ENCODE results near the gene ZBTB49.

DNA sequence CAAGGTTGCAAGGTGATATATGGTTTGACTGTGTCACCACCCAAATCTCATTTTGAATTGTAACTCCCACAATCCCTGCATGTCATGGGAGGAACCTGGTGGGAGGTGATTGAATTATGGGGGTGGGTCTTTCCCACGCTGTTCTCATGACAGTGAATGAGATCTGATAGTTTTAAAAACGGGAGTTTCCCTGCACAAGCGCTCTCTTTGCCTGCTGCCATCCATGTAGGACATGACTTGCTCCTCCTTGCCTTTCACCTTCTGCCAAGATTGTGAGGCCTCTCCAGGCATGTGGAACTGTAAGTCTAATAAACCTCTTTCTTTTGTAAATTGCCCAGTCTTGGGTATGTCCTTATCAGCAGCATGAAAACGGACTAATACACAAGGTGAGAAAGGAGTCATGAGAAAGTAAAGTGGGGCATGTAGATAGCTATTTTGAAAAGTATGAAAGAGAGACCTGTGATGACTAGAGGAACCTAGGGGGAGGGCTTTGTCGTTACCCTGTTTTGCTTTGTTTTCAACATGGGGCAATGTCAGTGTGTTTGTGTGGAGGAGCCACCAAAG lies 6.3 kb downstream of the ZBTB49 start:
- TF ChIP-seq, protein P1, sequence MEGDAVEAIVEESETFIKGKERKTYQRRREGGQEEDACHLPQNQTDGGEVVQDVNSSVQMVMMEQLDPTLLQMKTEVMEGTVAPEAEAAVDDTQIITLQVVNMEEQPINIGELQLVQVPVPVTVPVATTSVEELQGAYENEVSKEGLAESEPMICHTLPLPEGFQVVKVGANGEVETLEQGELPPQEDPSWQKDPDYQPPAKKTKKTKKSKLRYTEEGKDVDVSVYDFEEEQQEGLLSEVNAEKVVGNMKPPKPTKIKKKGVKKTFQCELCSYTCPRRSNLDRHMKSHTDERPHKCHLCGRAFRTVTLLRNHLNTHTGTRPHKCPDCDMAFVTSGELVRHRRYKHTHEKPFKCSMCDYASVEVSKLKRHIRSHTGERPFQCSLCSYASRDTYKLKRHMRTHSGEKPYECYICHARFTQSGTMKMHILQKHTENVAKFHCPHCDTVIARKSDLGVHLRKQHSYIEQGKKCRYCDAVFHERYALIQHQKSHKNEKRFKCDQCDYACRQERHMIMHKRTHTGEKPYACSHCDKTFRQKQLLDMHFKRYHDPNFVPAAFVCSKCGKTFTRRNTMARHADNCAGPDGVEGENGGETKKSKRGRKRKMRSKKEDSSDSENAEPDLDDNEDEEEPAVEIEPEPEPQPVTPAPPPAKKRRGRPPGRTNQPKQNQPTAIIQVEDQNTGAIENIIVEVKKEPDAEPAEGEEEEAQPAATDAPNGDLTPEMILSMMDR (IDR thresholded peaks at IDR 0.05): no peak
- TF ChIP-seq EZH2 (IDR thresholded peaks at IDR 0.05; ENCODE audit: borderline replicate concordance, insufficient read depth, low read depth, low read length, poor library complexity, severe bottlenecking): no peak
